ENCODE measurements around the gene MTR. TPM values are rescaled to one million over a fixed set of nuclear protein-coding genes. Genes with fewer than 3 reads are reported as not detected.

MTR gene
- total RNA-seq, 1 experiment from 2014 or later: 12.5 TPM

GRCh38 chr1:236862615-236863211 is 67.6 kb downstream of the MTR start:
- DNase-seq (ENCODE audit: low read depth): peak; percentile 2

DNA sequence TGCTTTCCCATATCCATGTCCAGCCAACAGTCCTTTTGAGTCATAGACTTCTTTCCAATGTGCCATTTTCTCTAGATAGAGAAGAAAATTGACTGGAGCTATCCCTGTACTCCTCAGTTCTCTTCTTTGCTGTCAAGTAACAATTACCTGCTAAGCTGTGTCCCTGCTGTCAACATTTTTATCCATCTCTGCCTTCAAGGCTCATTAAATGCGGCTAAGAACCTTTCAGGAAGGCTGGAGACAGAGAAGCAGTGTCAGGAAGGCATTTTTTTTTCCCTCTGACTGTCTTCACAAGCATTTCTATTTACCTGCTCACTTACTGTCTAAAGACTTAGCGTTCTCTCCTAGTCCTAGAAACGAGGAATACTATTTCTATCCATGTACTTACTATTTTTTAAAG is 69.1 kb downstream of the MTR start:
- no peak for DNase-seq (ENCODE audit: low read depth)

GRCh38 chr1:236864996-236865817 is 70.1 kb downstream of the MTR start:
- no peak for DNase-seq (ENCODE audit: low read depth)

DNA sequence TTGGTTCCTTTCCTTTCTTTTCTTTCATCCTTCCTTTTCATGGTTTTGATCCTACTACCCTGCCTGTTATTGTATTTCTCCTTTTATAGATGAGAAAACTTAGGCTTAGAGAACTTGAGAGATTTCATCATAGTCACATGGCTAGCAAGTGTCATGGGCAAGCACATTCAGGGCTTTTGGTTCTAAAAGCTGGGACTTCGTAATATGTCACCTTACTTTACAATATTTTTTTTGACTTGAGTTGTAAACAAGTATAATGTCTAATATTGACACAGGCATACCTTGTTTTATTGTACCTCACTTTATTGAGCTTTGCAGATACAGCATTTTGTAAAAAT is 70.7 kb downstream of the MTR start:
- DNase-seq (ENCODE audit: low read depth): no peak

GRCh38 chr1:236868625-236869467 is 73.8 kb downstream of the MTR start:
- DNase-seq (ENCODE audit: low read depth): peak; percentile 58

DNA sequence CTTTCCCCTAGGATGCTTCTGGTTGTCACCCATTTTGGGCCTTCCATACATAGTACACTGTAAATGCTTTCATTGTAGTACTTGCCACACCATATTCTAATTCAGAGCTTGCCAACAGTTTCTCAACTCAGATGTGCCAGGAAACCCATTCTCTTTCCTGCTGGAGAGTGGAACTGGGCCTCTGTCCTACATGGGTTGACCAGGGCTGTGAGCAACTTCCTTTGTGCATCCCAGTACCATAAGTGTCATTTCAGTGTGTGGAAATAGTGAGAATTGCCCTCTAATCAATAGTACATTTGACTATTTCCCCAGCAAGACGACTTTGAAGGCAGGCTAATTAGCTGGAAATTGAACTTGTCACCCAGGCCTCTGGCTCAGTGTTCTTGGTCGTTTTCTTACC is 74.8 kb downstream of the MTR start:
- DNase-seq (ENCODE audit: low read depth): no peak

DNA sequence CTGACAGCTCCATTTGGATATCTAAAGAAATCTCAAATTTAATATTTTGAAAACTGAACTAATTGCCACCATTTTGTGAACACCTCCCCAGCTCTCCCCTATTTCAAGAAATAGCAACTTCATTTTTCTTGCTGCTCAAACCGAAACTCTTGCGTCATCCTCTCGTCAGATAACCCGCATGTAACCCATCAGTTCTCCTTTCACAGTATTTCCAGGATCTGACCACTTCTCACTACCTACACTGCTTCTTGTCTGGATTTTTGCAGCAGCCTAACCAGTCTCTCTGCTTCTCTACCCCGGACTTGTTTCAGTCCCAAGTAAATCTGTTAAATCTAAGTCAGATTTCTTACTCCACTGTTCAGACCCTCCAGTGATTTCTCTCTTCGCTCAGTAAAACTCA is 75.6 kb downstream of the MTR start:
- DNase-seq (ENCODE audit: low read depth): no peak

DNA sequence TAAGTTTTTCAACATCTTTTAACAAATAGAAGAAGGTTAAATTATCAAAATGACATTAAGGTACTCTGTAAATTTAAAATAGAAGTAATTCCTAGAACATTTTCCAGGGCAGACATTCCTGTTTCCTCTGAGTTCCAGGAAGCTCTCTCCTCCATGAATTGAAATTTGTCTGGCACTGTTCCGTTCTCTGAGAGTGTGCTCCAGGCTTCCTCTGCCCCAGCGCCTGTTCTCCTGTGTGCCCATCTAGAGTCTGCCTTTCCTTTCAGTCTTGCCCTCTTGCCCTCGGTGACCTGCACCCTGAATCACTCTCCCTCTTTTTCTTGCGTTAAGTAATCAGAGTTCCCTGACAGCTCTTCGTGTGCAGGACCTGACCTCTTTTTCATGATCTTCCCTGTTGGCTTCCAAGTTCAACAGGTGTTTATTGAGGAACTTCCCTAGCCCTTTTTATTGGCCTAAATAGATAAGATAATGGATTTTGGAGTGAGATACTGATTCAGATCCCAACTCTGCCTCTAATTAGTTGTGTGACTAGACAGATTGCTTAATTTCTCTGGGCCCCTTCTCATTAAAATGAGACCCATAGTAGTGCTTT is 77.1 kb downstream of the MTR start:
- no peak for DNase-seq (ENCODE audit: low read depth)

DNA sequence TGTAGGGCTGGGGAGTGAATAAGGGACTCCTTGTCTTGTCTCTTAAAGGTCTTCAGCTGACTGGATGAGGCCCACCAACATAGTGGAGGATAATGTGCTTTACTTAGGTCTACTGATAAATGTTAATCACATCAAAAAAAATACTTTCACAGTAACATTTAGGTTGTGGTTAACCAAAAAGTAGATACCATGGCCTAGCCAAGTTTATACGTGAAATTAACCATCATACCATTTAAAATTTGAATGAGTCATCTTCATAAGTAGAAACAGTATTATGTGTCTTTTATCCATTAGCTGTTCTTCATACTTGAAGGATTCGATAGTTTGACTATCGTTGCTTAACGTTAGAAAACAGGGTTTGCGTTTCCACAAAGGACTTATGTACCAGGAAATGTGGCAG is 80.9 kb downstream of the MTR start:
- DNase-seq (ENCODE audit: low read depth): no peak

GRCh38 chr1:236877661-236878060 is 82.6 kb downstream of the MTR start:
- DNase-seq (ENCODE audit: low read depth): no peak

DNA sequence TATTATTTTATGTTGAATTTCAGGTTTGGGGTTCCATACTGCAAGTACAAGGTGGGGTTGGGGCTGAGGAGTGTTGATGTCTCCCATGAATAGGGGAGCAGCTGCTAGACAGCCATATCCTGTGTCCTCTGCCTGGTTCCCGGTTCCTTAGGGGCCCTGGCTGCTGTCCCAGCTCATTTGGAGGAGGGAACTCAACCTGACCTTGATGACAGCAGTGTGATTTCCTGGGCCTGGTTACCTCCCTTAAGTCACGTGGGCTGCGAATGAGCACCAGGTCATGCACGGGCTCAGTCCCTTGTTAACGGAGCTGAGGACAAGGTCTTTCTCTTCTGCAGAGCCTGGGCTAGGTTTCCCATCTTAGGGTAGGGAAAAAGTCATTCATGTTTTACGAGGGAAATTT is 85.1 kb downstream of the MTR start:
- no peak for DNase-seq (ENCODE audit: low read depth)

GRCh38 chr1:236882678-236883077 is 87.6 kb downstream of the MTR start:
- no peak for DNase-seq (ENCODE audit: low read depth)

DNA sequence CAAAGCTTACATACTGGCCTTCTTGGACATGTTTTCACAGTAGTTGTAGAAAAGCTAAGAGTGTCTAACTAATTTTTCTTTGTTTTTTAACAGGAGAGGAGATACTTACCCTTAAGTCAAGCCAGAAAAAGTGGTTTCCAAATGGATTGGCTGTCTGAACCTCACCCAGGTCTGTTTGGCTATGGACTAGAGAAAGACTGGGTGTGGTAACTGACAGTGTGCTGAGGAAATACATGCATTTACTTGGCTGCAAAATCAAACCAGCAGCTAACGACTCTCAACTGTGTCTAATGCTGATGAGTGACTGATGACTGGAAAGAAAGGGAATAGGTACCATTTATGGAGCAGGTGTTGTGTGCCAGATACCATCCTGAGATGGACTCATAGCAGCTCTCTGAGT is 91.1 kb downstream of the MTR start:
- DNase-seq (ENCODE audit: low read depth): no peak

DNA sequence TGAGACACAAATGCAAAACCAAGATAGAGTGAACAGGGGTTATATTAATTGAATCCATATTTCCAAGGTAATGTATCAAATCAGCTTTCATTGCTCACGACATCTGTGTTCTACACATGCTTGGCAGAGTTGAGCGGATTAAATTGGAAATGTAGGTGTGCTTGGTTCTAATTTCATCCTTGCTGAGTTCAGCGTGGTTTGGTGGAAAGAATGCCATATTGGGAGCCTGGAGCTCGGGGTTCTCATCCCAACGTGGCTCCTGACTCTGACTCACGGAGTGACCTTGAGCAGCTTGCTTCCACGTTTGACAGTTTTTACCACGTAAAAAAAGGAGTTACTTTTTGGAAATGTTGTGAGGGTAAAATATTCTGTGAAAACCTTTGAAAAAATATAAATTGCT is 92.0 kb downstream of the MTR start:
- no peak for DNase-seq (ENCODE audit: low read depth)

DNA sequence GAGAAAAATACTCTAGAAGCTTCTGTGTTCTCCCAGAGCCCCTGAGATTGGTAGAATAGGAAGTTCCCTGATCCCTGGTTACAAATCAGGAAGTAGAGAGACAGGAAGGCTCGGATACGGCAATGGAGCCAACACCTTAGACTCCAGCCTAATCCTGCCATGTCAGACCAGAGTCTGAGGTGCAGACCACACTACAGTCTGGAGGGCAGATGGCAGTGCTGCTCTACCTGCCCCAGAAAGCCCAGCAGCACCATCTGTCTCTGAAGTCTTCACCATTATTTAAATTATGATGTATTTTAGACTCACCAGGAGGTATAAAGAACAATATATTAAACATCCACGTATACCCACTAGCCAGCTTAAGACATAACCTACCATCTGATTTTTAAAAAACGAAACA is 93.0 kb downstream of the MTR start:
- no peak for DNase-seq (ENCODE audit: low read depth)

GRCh38 chr1:236888903-236889302 is 93.8 kb downstream of the MTR start:
- DNase-seq (ENCODE audit: low read depth): no peak

DNA sequence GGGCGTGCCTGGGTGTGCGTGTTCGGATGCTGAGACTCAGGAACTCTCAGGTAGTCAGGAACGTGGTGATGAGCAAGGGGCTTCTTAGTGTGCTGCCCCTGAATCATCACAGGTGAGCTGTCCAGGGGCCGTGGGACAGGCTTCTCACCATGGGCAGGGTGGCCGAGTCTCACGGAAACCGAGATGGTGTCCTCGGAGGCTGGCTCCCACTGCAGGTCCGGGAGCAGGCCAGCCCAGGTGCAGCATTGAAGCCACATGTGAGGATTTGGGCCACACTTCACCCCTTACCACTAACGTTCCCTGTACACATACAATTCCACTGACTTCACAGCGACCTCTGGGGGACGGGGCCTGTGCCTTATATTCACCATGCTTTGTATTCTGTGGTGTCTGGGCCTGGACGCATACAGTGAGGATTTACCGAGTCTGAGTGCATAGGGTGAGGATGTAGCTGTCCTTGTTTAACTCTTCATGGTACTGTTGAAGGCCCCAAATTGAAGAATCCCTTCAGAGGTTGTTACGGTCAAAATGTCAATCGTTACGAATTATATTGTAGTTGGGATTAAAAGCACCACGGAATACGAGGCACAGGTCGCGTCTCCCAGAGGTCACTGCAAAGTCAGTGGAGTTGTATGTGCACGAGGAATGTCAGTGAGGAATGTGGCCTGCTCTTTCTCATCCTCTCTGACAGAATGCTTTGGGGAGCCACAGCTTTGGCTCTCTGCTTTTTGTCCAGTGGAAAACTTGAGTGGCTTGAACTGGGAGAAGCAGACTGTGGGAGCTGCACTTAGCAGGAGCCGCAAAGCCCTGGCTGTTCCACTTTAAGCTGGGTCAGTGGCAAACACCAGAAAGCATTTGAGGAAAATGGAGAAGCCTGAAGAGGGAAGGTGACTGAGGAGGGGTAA is 95.3 kb downstream of the MTR start:
- no peak for DNase-seq (ENCODE audit: low read depth)

GRCh38 chr1:236893626-236894545 is 98.8 kb downstream of the MTR start:
- DNase-seq (ENCODE audit: low read depth): peak; percentile 22

GRCh38 chr1:236895665-236896387 is 100.7 kb downstream of the MTR start:
- no peak for DNase-seq (ENCODE audit: low read depth)

- no peak for DNase-seq (ENCODE audit: low read depth)
These were observed 101.6 kb downstream of the MTR start for GRCh38 chr1:236896716-236897115.

Measured in RPMI7951 (cell line).